ENCODE data around the gene CD74. TPM values are rescaled to one million over a fixed set of nuclear protein-coding genes. Genes with fewer than 3 reads are reported as not detected.

Gene CD74
- total RNA-seq, 1 experiment from 2014 or later, result 19.5 TPM

- Histone ChIP-seq H4K91ac (ENCODE audit: insufficient read length, low read depth, low read length) (no peak overlapping the region), H2AK5ac (ENCODE audit: insufficient read length, low read length) (no peak overlapping the region), H4K20me1 (ENCODE audit: control insufficient read depth, insufficient read depth, insufficient read length) (peaks cover 2% of the 10 kb centered on the region), H3K4me1 (ENCODE audit: insufficient read depth, low read length) (no peaks in the 10 kb centered on the region; the same call in 1 of the 2 replicates), H3K27ac (ENCODE audit: insufficient read length, low read depth, low read length) (no peak overlapping the region), H2BK15ac (ENCODE audit: low read depth, low read length) (no peak overlapping the region), H3K4ac (ENCODE audit: low read depth, low read length) (no peak overlapping the region), H2BK5ac (ENCODE audit: insufficient read length, low read length) (no peak overlapping the region), H3K9ac (ENCODE audit: extremely low read depth, insufficient read length, low read length) (no peak overlapping the region), H3T11ph (ENCODE audit: low read length) (no peak overlapping the region), H3K23me2 (ENCODE audit: insufficient read length, low read depth, low read length, poor library complexity, severe bottlenecking) (no peaks in the 10 kb centered on the region), H3K23ac (ENCODE audit: insufficient read length, low read depth, low read length) (no peak overlapping the region), H3K56ac (ENCODE audit: insufficient read length, low read depth, low read length) (no peak overlapping the region), H2BK120ac (ENCODE audit: low read depth, low read length, poor library complexity, severe bottlenecking) (no peak overlapping the region), H3K18ac (ENCODE audit: insufficient read length, low read depth, low read length) (no peak overlapping the region), H2BK12ac (ENCODE audit: insufficient read length, low read depth, low read length) (no peak overlapping the region), H2BK20ac (ENCODE audit: low read depth, low read length, poor library complexity, severe bottlenecking) (no peak overlapping the region), H3K79me1 (ENCODE audit: insufficient read depth, low read depth, low read length, poor library complexity, severe bottlenecking) (no peaks in the 10 kb centered on the region), H3K27me3 (ENCODE audit: insufficient read depth, low read length) (no peaks in the 10 kb centered on the region), H3K79me2 (ENCODE audit: insufficient read depth, low read length) (no peaks in the 10 kb centered on the region), H3K9me3 (ENCODE audit: control insufficient read depth, low read depth, low read length) (no peaks in the 10 kb centered on the region), H3K14ac (ENCODE audit: insufficient read depth, low read length) (no peak overlapping the region), H3K4me2 (ENCODE audit: insufficient read depth, insufficient read length, low read length) (no peak overlapping the region), H4K5ac (ENCODE audit: insufficient read length, low read depth, low read length) (no peak overlapping the region), H4K8ac (replicated peaks; ENCODE audit: insufficient read length, low read depth, low read length) (no peak overlapping the region), H2AFZ (ENCODE audit: low read length) (no peak overlapping the region)
- no CpG with 5 or more reads among the region's 5 CpGs for WGBS (ENCODE audit: extremely low coverage, insufficient read length, low lambda C conversion rate)
- no peaks in the 10 kb centered on the region; a peak in 1 of 5 replicates for H3K9me3 Mint-ChIP-seq
- no peak overlapping the region for H3K27ac Mint-ChIP-seq
- DNase-seq, result no peak
- H3K4me3 Mint-ChIP-seq, result no peak overlapping the region
- peaks cover 22 to 36% (median 28%) of the 10 kb centered on the region in 3 experiments for H3K36me3 Mint-ChIP-seq (ENCODE audit: insufficient read depth in 1 of 3, low read depth in 3 of 3)
- TF ChIP-seq CTCF (conservative IDR thresholded peaks at IDR 0.05), result no peak
- H3K4me1 Mint-ChIP-seq, result peaks cover 14 to 15% of the 10 kb centered on the region in 2 experiments
- no peaks in the 10 kb centered on the region for H3K27me3 Mint-ChIP-seq (ENCODE audit: low read depth)
These were observed 8.6 kb downstream of the CD74 start for GRCh38 chr5:150404121-150404520.
